ENCODE results near the gene TVP23C. TPM values are rescaled to one million over a fixed set of nuclear protein-coding genes. Genes with fewer than 3 reads are reported as not detected.

Gene TVP23C
- total and polyA plus RNA-seq, 2 experiments from 2014 or later, result 10.4 to 31.7 TPM

DNA sequence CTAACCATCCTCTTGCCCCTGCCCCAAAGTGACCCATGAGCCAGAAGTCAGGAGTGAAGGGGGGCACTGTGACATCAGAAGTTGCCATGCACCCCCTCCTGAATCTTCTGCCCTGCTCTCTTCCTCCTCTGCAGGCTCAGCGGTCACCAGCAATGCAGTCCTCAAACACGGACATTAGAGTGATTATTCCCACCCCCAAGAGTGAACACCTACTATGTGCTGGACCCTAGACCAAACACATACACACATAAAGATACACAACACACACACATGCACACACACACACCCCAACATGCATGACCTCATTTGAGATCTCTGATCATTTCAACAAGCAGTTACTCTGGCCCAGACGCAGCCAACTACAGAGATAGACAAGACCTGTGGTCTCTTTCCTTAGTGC, 95.7 kb downstream of the TVP23C start, which contains the start of gene CDRT4:
Gene CDRT4 (minus strand): TSS at position 30 of the 400 bp plus-strand sequence. CDS start 27,383 bp downstream, outside the sequence.
- Mint-ChIP-seq H3K27me3 (ENCODE audit: insufficient read depth, low read depth, poor library complexity) (peaks cover 4% of the 10 kb centered on the region), H3K4me1 (peaks cover 4% of the 10 kb centered on the region; the same call in 2 of the 3 replicates), H3K27ac (no peak within 1 kb of the TSS), H3K9me3 (no peaks in the 10 kb centered on the region), H3K4me3 (no peak within 1 kb of the TSS), H3K36me3 (ENCODE audit: low read depth) (peaks cover 10% of the 10 kb centered on the region; the same call in 1 of the 3 replicates)
- TF ChIP-seq STAT1 (IDR thresholded peaks at IDR 0.05; ENCODE audit: unreplicated experiment), result no peak
- TF ChIP-seq, protein P1, sequence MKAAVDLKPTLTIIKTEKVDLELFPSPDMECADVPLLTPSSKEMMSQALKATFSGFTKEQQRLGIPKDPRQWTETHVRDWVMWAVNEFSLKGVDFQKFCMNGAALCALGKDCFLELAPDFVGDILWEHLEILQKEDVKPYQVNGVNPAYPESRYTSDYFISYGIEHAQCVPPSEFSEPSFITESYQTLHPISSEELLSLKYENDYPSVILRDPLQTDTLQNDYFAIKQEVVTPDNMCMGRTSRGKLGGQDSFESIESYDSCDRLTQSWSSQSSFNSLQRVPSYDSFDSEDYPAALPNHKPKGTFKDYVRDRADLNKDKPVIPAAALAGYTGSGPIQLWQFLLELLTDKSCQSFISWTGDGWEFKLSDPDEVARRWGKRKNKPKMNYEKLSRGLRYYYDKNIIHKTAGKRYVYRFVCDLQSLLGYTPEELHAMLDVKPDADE (IDR thresholded peaks at IDR 0.05), result no peak
- no peak for TF ChIP-seq EZH2 (IDR thresholded peaks at IDR 0.05; ENCODE audit: low read depth, unreplicated experiment)
- TF ChIP-seq POLR2AphosphoS5 (IDR thresholded peaks at IDR 0.05; ENCODE audit: low read depth), result no peak
- TF ChIP-seq, protein P2, sequence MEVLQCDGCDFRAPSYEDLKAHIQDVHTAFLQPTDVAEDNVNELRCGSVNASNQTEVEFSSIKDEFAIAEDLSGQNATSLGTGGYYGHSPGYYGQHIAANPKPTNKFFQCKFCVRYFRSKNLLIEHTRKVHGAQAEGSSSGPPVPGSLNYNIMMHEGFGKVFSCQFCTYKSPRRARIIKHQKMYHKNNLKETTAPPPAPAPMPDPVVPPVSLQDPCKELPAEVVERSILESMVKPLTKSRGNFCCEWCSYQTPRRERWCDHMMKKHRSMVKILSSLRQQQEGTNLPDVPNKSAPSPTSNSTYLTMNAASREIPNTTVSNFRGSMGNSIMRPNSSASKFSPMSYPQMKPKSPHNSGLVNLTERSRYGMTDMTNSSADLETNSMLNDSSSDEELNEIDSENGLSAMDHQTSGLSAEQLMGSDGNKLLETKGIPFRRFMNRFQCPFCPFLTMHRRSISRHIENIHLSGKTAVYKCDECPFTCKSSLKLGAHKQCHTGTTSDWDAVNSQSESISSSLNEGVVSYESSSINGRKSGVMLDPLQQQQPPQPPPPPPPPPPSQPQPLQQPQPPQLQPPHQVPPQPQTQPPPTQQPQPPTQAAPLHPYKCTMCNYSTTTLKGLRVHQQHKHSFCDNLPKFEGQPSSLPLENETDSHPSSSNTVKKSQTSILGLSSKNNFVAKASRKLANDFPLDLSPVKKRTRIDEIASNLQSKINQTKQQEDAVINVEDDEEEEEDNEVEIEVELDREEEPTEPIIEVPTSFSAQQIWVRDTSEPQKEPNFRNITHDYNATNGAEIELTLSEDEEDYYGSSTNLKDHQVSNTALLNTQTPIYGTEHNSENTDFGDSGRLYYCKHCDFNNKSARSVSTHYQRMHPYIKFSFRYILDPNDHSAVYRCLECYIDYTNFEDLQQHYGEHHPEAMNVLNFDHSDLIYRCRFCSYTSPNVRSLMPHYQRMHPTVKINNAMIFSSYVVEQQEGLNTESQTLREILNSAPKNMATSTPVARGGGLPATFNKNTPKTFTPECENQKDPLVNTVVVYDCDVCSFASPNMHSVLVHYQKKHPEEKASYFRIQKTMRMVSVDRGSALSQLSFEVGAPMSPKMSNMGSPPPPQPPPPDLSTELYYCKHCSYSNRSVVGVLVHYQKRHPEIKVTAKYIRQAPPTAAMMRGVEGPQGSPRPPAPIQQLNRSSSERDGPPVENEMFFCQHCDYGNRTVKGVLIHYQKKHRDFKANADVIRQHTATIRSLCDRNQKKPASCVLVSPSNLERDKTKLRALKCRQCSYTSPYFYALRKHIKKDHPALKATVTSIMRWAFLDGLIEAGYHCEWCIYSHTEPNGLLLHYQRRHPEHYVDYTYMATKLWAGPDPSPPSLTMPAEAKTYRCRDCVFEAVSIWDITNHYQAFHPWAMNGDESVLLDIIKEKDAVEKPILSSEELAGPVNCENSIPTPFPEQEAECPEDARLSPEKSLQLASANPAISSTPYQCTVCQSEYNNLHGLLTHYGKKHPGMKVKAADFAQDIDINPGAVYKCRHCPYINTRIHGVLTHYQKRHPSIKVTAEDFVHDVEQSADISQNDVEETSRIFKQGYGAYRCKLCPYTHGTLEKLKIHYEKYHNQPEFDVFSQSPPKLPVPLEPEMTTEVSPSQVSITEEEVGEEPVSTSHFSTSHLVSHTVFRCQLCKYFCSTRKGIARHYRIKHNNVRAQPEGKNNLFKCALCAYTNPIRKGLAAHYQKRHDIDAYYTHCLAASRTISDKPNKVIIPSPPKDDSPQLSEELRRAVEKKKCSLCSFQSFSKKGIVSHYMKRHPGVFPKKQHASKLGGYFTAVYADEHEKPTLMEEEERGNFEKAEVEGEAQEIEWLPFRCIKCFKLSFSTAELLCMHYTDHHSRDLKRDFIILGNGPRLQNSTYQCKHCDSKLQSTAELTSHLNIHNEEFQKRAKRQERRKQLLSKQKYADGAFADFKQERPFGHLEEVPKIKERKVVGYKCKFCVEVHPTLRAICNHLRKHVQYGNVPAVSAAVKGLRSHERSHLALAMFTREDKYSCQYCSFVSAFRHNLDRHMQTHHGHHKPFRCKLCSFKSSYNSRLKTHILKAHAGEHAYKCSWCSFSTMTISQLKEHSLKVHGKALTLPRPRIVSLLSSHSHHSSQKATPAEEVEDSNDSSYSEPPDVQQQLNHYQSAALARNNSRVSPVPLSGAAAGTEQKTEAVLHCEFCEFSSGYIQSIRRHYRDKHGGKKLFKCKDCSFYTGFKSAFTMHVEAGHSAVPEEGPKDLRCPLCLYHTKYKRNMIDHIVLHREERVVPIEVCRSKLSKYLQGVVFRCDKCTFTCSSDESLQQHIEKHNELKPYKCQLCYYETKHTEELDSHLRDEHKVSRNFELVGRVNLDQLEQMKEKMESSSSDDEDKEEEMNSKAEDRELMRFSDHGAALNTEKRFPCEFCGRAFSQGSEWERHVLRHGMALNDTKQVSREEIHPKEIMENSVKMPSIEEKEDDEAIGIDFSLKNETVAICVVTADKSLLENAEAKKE (CRISPR knock-in tag; IDR thresholded peaks at IDR 0.05), result no peak
- TF ChIP-seq, protein P3, sequence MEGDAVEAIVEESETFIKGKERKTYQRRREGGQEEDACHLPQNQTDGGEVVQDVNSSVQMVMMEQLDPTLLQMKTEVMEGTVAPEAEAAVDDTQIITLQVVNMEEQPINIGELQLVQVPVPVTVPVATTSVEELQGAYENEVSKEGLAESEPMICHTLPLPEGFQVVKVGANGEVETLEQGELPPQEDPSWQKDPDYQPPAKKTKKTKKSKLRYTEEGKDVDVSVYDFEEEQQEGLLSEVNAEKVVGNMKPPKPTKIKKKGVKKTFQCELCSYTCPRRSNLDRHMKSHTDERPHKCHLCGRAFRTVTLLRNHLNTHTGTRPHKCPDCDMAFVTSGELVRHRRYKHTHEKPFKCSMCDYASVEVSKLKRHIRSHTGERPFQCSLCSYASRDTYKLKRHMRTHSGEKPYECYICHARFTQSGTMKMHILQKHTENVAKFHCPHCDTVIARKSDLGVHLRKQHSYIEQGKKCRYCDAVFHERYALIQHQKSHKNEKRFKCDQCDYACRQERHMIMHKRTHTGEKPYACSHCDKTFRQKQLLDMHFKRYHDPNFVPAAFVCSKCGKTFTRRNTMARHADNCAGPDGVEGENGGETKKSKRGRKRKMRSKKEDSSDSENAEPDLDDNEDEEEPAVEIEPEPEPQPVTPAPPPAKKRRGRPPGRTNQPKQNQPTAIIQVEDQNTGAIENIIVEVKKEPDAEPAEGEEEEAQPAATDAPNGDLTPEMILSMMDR (conservative IDR thresholded peaks at IDR 0.05; ENCODE audit: low read depth in 2 of 2), result no peak
- no peak for TF ChIP-seq ZNF114 (CRISPR knock-in tag; IDR thresholded peaks at IDR 0.05)
- TF ChIP-seq NANOG (IDR thresholded peaks at IDR 0.05; ENCODE audit: borderline replicate concordance), result no peak
- TF ChIP-seq EZH2phosphoT487 (IDR thresholded peaks at IDR 0.05; ENCODE audit: unreplicated experiment), result no peak
- no peak for TF ChIP-seq ZNF331 (CRISPR knock-in tag; IDR thresholded peaks at IDR 0.05; ENCODE audit: low read depth)
- no peak for TF ChIP-seq JUNB (IDR thresholded peaks at IDR 0.05; ENCODE audit: unreplicated experiment)
- no peak for TF ChIP-seq CREB1 (CRISPR knock-in tag; IDR thresholded peaks at IDR 0.05; ENCODE audit: low read depth)
- TF ChIP-seq, protein P4, sequence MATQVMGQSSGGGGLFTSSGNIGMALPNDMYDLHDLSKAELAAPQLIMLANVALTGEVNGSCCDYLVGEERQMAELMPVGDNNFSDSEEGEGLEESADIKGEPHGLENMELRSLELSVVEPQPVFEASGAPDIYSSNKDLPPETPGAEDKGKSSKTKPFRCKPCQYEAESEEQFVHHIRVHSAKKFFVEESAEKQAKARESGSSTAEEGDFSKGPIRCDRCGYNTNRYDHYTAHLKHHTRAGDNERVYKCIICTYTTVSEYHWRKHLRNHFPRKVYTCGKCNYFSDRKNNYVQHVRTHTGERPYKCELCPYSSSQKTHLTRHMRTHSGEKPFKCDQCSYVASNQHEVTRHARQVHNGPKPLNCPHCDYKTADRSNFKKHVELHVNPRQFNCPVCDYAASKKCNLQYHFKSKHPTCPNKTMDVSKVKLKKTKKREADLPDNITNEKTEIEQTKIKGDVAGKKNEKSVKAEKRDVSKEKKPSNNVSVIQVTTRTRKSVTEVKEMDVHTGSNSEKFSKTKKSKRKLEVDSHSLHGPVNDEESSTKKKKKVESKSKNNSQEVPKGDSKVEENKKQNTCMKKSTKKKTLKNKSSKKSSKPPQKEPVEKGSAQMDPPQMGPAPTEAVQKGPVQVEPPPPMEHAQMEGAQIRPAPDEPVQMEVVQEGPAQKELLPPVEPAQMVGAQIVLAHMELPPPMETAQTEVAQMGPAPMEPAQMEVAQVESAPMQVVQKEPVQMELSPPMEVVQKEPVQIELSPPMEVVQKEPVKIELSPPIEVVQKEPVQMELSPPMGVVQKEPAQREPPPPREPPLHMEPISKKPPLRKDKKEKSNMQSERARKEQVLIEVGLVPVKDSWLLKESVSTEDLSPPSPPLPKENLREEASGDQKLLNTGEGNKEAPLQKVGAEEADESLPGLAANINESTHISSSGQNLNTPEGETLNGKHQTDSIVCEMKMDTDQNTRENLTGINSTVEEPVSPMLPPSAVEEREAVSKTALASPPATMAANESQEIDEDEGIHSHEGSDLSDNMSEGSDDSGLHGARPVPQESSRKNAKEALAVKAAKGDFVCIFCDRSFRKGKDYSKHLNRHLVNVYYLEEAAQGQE (IDR thresholded peaks at IDR 0.05; ENCODE audit: unreplicated experiment), result no peak
- Histone ChIP-seq H3K27me3 (ENCODE audit: insufficient read depth) (no peaks in the 10 kb centered on the region), H3K79me2 (replicated peaks; ENCODE audit: insufficient read depth) (no peaks in the 10 kb centered on the region), H3K27ac (ENCODE audit: low read depth) (no peak within 1 kb of the TSS), H2AFZ (no peak within 1 kb of the TSS), H4K20me1 (replicated peaks; ENCODE audit: insufficient read depth) (no peaks in the 10 kb centered on the region), H3K4me1 (ENCODE audit: insufficient read depth) (peaks cover 5% of the 10 kb centered on the region), H3K36me3 (ENCODE audit: insufficient read depth) (no peaks in the 10 kb centered on the region), H3K4me2 (no peak within 1 kb of the TSS), H3F3A (replicated peaks; ENCODE audit: low read depth) (0 out of 2 replicates have a peak, but pooled peaks cover 4% of the 10 kb centered on the region), H3K9me2 (ENCODE audit: insufficient read depth) (0 out of 2 replicates have a peak, but pooled peaks cover 4% of the 10 kb centered on the region), H3K4me3 (no peak within 1 kb of the TSS)
- ATAC-seq, result no peak
- DNase-seq (ENCODE audit: low spot score), result no peak
